NB4 (cell line): Measurements from ENCODE around the gene TUBGCP3.

ENCODE experiments used
- POLR2A ChIP-seq: IDR thresholded peaks from 2 replicates; pipeline ENCODE4 v1.6.1; 2011; ENCODE audit warnings: mild to moderate bottlenecking; ENCODE audit not compliant: insufficient read length; ENCODE audit errors: extremely low read depth
- TF ChIP-seq, protein P1 (sequence below): IDR thresholded peaks from one replicate; pipeline ENCODE4 v1.5.1; 2012; ENCODE audit warnings: low read depth, low read length
- TF ChIP-seq, protein P2 (sequence below): IDR thresholded peaks from 2 replicates; pipeline ENCODE4 v1.6.1; 2011; ENCODE audit warnings: low read depth, low read length

DNA sequence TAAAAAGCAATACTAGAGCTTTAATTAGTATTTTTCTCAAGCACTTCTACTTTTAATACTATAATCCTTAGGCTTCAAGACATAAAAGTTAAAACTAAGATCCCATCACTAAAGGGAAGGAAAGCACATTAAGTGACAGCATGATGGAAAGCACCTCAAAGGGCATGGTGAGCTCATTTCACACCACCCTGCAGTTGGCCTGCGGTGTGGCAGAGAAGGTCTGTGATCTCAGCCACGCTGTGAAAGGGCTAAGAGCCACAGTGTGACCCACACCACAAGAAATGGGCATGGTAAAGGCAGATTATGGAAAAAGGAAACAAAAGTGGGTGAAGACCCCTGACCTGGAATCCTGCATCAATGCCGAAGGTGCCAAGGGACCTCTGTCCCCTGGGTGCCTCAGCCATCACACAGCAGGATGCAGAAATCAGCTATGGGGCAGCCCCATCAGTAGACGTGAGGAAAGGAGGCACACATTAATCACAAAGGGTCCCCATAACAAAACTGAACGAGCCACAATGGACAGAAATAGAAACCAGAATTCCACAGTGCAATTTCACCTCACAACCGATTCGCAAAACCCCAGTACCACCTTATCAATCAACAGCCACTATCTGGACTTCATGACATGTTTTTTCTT is 33.6 kb downstream of the TUBGCP3 start:
- TF ChIP-seq, protein P1, sequence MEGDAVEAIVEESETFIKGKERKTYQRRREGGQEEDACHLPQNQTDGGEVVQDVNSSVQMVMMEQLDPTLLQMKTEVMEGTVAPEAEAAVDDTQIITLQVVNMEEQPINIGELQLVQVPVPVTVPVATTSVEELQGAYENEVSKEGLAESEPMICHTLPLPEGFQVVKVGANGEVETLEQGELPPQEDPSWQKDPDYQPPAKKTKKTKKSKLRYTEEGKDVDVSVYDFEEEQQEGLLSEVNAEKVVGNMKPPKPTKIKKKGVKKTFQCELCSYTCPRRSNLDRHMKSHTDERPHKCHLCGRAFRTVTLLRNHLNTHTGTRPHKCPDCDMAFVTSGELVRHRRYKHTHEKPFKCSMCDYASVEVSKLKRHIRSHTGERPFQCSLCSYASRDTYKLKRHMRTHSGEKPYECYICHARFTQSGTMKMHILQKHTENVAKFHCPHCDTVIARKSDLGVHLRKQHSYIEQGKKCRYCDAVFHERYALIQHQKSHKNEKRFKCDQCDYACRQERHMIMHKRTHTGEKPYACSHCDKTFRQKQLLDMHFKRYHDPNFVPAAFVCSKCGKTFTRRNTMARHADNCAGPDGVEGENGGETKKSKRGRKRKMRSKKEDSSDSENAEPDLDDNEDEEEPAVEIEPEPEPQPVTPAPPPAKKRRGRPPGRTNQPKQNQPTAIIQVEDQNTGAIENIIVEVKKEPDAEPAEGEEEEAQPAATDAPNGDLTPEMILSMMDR = no peak
- TF ChIP-seq, protein P2, sequence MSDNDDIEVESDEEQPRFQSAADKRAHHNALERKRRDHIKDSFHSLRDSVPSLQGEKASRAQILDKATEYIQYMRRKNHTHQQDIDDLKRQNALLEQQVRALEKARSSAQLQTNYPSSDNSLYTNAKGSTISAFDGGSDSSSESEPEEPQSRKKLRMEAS = no peak
- no peak for TF ChIP-seq POLR2A
